NCI-H2196 treated with DMSO at 0.1 percent for 48 hours (cell line): Measurements from ENCODE around the gene LIX1L.
A peak's percentile ranks its signal among the peaks of the same experiment; 100 is the strongest.

Experiments
- DNase-seq: peaks from one replicate; lab custom pipeline; 2025; ENCODE audit not compliant: unreplicated experiment; lab: John Stamatoyannopoulos, UW

The LIX1L gene

DNA sequence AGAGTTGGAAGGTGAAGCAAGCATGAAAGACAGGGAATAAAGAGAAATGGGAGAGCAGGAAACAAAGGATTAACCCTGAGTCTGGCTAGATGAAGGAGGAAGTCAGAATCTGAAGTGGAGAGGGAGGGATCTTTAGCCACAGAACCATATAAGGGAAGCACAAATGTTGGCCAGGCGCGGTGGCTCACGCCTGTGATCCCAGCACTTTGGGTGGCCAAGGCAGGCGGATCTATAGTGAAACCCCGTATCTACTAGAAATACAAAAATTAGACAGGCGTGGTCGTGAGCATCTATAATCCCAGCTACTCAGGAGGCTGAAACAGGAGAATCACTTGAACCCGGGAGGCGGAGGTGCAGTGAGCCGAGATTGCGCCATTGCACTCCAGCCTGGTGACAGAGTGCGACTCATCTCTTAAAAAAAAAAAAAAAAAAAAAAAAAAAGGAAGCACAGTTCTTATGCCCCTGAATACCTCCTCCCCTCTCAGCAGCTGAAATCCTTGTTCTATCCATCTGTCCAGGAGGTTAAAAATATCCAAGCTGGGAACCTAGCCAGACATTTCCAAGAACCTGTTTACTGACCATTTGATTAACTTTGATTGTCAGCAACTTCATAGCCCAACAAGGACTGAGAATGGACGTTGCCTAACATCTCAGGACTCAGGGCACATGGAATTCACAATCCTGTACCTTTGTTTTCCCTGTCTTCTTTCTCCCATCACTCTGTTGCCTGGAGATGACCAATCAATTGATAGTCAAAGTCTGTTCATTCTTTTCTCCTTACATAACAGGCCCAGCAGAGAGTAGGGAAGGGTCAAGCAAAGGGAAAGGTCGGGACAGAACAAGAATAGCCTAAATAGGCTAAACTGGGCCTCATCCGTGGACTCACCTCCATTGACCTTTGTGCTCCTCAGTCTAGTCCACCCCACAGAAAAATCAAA lies 28.0 kb upstream of the LIX1L start:
- DNase-seq: peak; percentile 68

DNA sequence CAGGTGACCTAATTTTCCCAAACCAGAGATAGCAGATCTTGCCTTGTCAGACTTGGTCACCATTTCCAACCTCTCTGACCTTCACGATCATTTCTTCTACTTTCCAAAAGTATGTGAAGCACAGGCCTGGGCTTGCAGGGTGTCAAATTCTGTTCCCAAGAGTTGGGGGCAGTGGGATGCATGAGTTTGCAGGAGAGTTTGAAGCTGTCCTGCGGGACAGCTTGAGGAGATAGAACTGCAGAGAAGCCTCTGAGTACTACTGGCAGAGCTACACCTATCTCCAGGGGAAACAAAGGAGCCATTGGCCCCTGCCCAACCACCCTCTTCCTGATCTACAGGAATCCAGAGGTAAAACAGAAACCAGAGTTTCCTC lies 27.3 kb upstream of the LIX1L start:
- DNase-seq: no peak

GRCh38 chr1:145983960-145984830 lies 26.4 kb upstream of the LIX1L start:
- no peak for DNase-seq

DNA sequence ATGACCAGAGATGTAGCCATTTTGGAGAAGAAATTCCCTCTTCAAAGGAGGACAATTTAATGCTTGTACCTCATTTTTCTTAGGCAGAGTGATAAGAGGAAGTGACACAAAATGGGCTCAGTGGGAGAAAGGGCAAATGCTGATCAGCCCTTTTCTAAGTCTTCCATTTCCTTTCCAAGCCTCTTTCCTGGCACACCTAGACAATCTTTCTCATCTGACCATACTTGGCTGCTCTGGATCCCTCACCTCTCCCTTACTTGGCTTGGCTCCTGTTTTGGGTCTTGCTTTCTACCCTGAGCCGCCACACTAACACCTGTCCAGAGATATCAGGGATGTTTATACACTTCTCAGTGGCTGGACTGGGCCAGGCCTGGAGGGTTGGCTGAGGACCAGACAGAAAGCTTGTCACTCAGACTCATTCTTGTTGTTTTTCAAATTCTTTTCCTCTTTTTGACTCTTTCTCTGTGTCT lies 25.4 kb upstream of the LIX1L start:
- DNase-seq: peak; percentile 61

DNA sequence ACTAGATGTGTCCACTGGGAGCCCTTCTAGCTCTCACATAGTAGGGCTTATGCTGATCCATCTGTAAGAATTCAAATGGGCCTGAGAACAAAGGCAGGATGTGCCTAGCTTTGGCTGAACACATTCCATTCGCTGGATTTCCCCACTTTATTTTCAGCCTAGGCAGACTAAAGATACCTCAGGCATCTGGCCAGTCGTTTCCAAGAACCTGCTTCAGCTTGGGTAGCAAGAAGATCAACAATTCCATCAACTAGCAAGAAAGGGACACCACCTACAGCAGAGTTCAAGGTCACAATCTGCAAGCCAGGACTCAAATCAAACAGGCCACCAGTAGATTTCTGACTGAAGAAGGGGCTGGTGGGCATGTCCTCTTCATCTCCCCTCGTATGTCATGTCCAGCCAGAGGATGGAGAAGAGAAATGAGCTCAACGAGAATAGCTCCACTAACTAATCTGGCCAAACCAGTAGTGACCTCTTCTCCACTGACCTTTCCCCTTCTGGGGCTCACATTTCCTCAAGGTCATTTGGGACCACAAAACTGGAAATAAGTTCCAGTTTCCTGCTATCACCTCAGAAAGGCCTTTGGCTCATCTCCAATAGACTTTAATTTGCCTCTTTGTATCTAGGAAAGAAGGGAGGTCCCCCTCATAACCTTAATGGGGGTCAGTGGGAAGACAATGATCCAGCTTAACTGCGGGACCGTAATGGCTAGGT lies 24.4 kb upstream of the LIX1L start:
- DNase-seq: no peak

GRCh38 chr1:145980457-145980994 lies 22.7 kb upstream of the LIX1L start:
- DNase-seq: no peak

DNA sequence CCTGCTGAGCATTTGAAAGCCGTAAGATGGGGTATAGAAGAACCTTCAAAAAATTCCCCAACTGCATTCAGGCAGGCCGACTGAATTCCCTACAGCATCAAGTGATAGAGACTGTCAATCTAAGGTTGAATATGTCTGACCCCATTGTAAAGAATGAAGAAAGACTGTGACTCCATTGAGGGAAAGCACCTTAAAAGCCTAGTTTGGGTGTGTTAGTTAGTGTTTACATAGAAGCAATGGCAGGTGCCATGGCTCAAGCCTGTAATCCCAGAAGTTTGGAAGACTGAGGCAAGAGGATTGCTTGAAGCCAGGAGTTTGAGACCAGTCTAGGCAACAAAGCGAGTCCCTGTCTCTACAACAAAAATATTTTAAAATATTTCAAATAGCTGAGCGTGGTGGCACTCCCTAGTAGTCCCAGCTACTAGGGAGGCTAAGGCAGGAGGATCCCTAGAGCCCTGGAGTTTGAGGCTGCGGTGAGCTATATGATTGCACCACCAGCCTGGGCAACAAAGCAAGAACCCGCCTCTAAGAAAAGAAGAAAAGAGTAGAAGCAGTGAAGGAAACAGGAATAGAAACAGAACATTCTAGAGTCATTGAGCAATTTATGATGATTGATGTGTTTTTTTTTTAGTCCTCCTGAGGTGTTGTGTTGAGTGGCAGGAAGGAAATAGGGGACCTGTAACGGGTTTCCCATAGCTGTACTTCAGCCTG lies 22.1 kb upstream of the LIX1L start:
- no peak for DNase-seq

GRCh38 chr1:145978854-145979745 lies 21.3 kb upstream of the LIX1L start:
- DNase-seq: peak; percentile 96

GRCh38 chr1:145978471-145978853 lies 20.6 kb upstream of the LIX1L start:
- DNase-seq: no peak

DNA sequence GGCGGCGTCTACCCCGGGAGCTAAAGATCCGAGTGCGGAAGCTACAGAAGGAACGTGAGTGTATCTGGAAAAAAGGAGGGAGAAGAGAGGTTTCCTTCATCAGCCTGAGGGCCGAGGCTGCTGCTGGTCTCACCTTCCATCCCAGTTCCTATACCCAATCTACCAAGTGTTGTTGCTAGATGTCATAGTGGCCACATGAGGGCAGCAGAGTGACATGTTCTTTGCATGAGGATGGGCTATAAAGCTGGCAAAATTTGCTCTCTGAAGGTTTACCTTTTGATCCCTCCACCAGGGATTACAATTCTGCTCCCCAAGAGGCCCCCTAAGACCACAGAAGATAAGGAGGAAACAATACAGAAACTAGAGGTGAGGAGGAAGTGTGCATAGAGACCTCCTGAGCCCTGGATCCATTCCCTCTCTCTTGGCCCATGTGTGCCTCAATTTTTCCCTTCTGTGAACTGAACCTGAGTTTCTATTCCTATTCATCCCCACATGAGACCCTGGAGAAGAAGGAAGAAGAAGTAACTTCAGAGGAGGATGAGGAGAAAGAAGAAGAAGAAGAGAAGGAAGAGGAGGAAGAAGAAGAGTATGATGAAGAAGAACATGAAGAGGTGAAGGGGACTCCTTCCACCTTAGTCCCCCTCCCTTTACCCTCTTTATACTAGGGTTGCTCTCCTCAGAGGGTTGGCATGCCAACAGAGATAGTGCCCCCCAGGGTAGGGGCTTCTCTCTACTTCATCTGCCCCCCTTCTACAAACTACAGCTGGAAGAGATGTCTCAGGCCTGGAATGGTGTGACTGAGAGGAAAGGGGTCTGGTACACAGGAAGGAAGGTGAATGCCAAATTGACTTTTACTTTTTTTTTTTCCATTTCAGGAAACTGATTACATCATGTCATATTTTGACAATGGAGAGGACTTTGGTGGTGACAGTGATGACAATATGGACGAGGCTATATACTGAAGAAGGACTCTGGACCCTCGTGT lies 20.0 kb upstream of the LIX1L start:
- peak; percentile 87 for DNase-seq

- no peak for DNase-seq
Observed at GRCh38 chr1:145977016-145977415, 19.2 kb upstream of the LIX1L start.

DNA sequence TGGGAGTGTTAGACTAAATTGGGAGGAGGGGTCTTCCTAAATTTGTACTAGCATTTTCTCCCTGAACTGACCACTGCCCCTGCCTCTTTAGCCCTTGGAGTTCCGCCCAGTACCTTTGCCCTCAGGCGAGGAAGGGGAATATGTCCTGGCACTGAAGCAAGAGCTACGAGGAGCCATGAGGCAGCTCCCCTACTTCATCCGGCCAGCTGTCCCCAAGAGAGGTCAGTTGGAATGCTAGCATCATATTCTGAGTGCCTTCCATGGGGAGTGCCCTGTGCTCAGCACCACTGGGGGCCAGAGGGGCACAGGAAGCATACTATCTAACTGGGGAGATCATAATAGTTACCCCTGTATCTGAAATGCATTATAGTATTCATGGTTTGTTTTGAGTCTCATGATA lies 17.4 kb upstream of the LIX1L start:
- no peak for DNase-seq

DNA sequence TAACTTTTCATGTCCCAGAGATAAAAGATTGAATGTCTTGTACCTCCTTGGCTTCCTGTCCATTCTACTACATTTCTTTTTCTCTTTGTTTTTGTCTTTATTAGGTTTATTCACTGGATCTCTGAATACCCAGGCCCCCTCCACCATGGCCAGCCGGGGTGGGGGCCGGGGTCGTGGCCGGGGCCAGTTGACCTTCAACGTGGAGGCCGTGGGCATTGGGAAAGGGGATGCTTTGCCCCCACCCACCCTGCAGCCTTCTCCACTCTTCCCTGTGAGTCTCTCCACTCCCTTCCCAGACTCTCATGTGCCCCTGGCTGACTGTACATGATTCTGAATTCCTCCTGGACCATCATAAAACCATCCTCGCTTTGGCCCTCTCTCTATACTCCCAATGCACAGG lies 16.9 kb upstream of the LIX1L start:
- no peak for DNase-seq

DNA sequence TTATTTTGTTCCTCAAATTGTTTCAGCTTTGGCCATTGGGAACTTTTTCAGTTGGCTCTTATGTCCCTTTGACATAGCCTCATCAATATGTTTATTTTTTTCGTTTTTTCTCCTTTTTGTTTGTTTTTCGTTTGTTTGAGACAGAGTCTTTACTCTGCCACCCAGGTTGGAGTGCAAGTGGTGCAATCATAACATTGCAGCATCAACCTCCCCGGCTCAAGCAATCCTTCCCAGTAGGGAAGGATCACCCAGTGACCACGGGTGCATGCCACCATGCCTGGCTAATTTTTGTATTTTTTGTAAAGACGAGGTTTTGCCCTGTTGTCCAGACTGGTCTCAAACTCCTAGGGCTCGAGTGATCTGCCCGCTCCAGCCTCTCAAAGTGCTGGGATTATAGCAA lies 14.8 kb upstream of the LIX1L start:
- DNase-seq: no peak

GRCh38 chr1:145967288-145967687 lies 9.5 kb upstream of the LIX1L start:
- no peak for DNase-seq

DNA sequence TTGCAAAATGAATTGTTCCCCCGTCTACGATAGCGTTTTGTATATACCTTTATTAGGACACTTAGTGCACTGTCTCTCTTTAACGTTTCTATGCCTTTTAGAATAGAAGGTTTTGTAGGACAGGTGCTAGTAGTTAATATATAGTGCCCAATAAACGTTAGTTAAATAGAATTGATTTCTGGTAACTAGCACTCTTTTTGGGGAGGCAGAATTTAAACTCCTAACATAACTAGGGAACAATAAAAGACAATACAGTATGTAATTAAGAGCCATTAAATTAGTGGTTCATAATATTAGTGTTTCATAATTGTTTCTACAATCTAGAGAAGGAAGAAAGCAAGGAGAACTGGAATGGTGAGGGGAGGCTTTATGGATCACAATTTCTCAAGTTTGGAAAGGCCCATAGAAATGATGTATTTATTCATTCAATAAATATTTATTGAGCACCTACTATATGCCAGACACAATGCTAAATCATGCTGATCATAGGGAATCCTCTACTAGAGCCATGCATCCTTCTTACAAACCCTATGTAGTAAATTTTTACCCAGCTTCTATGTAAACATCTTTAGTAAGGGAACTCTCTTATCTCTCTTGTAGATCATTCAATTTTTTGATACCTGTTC lies 7.4 kb upstream of the LIX1L start:
- DNase-seq: no peak

DNA sequence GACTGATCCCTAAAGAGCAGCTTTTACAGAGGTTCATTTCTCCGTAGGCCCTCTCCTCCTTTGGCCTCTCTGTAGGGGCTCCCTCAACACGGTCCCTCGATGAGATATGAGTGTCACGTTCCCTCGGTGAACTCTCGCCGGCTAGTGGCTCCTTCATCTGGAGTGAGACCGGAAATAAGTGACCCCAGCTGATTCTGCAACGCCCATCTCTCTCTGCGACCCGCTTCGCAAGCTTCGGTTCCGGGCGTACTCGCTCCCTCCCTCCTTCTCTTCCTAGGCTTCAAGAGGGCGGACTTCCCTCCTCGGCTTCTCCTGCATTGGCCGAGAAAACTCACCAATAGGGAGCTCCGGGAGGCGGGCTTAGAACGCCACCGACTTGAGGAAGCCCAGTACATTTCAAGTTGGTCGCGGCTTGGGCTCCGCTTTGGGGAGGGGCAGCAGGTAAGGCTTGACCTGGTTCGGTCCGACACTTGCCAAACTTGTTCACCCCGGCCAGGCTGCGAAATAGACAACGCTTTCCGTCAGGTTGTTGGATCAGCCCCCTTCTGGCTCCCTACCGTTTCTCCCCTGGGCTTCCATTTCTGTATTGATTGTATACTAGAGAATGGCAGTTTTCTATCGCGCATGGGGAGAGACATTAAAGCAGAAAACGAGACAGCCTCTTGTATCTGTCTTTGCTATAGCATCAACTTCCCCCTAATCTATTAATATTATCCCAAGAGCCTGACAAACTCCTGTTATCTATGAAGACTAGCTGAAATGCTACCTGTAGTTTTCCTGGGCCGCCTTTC lies 6.7 kb upstream of the LIX1L start, which contains the start of the genes ANKRD34A and POLR3GL:
TSS of gene ANKRD34A (minus strand) at position 248 of the 791 bp plus-strand sequence. CDS start 2,816 bp downstream, outside the sequence.
TSS of gene POLR3GL (plus strand) at position 363 of the 791 bp plus-strand sequence. CDS start 10,176 bp downstream, outside the sequence.
- DNase-seq: peak; percentile 90
